ENCODE data around the gene ADARB2. TPM values are rescaled to one million over a fixed set of nuclear protein-coding genes. Genes with fewer than 3 reads are reported as not detected.

Gene ADARB2
- total RNA-seq (2014; rRNA removed; shearing (Covaris generic)) (1.6 and 5.0 TPM in 2 replicates), polyA plus RNA-seq (2016; fragmentation: Nextera tagmentation; extraction: Ambion mirVana) (1.7 and 2.0 TPM in 2 replicates)
- long read RNA-seq, partial matches to known transcripts = 0 of 5 reads
- long read RNA-seq, other reads (novel, unspliced or antisense) = 5 of 5 reads

GRCh38 chr10:1737222-1738061 is at the start of gene ADARB2:
Gene ADARB2 (minus strand): TSS chr10:1737525.
- Mint-ChIP-seq H3K9me3 (no peaks in the 10 kb centered on the region), H3K27me3 (ENCODE audit: insufficient read depth, low read depth, poor library complexity) (peaks cover 31% of the 10 kb centered on the region), H3K4me1 (peaks cover 32% of the 10 kb centered on the region), H3K27ac (no peak within 1 kb of the TSS), H3K4me3 (peak within 1 kb of the TSS; percentile 81), H3K36me3 (ENCODE audit: low read depth) (no peaks in the 10 kb centered on the region)
- Histone ChIP-seq H3K27me3 (ENCODE audit: insufficient read depth) (peaks cover 33% of the 10 kb centered on the region), H3K27ac (ENCODE audit: low read depth) (0 out of 2 replicates have a peak within 1 kb of the TSS, but pooled peaks have one; percentile 34), H3K9me2 (ENCODE audit: insufficient read depth) (no peaks in the 10 kb centered on the region), H3K79me2 (replicated peaks; ENCODE audit: insufficient read depth) (peaks cover 16% of the 10 kb centered on the region), H3K36me3 (ENCODE audit: insufficient read depth) (no peaks in the 10 kb centered on the region; the same call in 1 of the 2 replicates), H3K4me3 (peak within 1 kb of the TSS; percentile 65), H3K4me2 (peak within 1 kb of the TSS; percentile 78), H2AFZ (peak within 1 kb of the TSS; percentile 77), H3F3A (replicated peaks; ENCODE audit: low read depth) (no peaks in the 10 kb centered on the region), H4K20me1 (replicated peaks; ENCODE audit: insufficient read depth) (no peaks in the 10 kb centered on the region), H3K4me1 (ENCODE audit: insufficient read depth) (peaks cover 18% of the 10 kb centered on the region)
- peak; percentile 84 for ATAC-seq
- TF ChIP-seq CREB1 (CRISPR knock-in tag; IDR thresholded peaks at IDR 0.05; ENCODE audit: low read depth) (peak; percentile 83), ZNF114 (CRISPR knock-in tag; IDR thresholded peaks at IDR 0.05) (no peak), POLR2AphosphoS5 (IDR thresholded peaks at IDR 0.05; ENCODE audit: low read depth) (peak; percentile 69)
- TF ChIP-seq, protein P1, sequence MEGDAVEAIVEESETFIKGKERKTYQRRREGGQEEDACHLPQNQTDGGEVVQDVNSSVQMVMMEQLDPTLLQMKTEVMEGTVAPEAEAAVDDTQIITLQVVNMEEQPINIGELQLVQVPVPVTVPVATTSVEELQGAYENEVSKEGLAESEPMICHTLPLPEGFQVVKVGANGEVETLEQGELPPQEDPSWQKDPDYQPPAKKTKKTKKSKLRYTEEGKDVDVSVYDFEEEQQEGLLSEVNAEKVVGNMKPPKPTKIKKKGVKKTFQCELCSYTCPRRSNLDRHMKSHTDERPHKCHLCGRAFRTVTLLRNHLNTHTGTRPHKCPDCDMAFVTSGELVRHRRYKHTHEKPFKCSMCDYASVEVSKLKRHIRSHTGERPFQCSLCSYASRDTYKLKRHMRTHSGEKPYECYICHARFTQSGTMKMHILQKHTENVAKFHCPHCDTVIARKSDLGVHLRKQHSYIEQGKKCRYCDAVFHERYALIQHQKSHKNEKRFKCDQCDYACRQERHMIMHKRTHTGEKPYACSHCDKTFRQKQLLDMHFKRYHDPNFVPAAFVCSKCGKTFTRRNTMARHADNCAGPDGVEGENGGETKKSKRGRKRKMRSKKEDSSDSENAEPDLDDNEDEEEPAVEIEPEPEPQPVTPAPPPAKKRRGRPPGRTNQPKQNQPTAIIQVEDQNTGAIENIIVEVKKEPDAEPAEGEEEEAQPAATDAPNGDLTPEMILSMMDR (conservative IDR thresholded peaks at IDR 0.05; ENCODE audit: low read depth in 2 of 2) = no peak
- DNase-seq (ENCODE audit: low spot score) = peak; percentile 91

GRCh38 chr10:1785835-1786234 is 48.5 kb upstream of the ADARB2 start:
- no peaks in the 10 kb centered on the region for H3K36me3 ChIP-seq (ENCODE audit: insufficient read depth)
- DNase-seq (ENCODE audit: low spot score) = no peak
- no peak overlapping the region for H2AFZ ChIP-seq
- no peaks in the 10 kb centered on the region for H4K20me1 ChIP-seq (replicated peaks; ENCODE audit: insufficient read depth)
- H3K4me1 ChIP-seq (ENCODE audit: insufficient read depth) = peaks cover 3% of the 10 kb centered on the region; the same call in 1 of the 2 replicates
- H3K27ac ChIP-seq (ENCODE audit: low read depth) = no peak overlapping the region
- no peak overlapping the region for H3K27ac Mint-ChIP-seq
- peak; percentile 42; the same call in 2 of the 3 replicates for ATAC-seq
- H3K4me3 Mint-ChIP-seq = no peak overlapping the region
- no peaks in the 10 kb centered on the region for H3K9me2 ChIP-seq (ENCODE audit: insufficient read depth)
- peaks cover 9% of the 10 kb centered on the region for H3K27me3 Mint-ChIP-seq (ENCODE audit: insufficient read depth, low read depth, poor library complexity)
- H3K27me3 ChIP-seq (ENCODE audit: insufficient read depth) = no peaks in the 10 kb centered on the region
- no peaks in the 10 kb centered on the region for H3K79me2 ChIP-seq (replicated peaks; ENCODE audit: insufficient read depth)
- H3K4me1 Mint-ChIP-seq = peaks cover 22% of the 10 kb centered on the region
- H3K9me3 Mint-ChIP-seq = peaks cover 2% of the 10 kb centered on the region; the same call in 1 of the 3 replicates
- H3K4me3 ChIP-seq = no peak overlapping the region
- H3F3A ChIP-seq (replicated peaks; ENCODE audit: low read depth) = no peaks in the 10 kb centered on the region
- H3K36me3 Mint-ChIP-seq (ENCODE audit: low read depth) = no peaks in the 10 kb centered on the region; the same call in 2 of the 3 replicates
- 0 out of 2 replicates have a peak overlapping the region, but pooled peaks have one; percentile 57 for H3K4me2 ChIP-seq
- TF ChIP-seq ZNF331 (CRISPR knock-in tag; IDR thresholded peaks at IDR 0.05; ENCODE audit: low read depth) = no peak
- TF ChIP-seq EZH2phosphoT487 (IDR thresholded peaks at IDR 0.05; ENCODE audit: unreplicated experiment) = no peak
- no peak for TF ChIP-seq STAT1 (IDR thresholded peaks at IDR 0.05; ENCODE audit: unreplicated experiment)
- TF ChIP-seq, protein P2, sequence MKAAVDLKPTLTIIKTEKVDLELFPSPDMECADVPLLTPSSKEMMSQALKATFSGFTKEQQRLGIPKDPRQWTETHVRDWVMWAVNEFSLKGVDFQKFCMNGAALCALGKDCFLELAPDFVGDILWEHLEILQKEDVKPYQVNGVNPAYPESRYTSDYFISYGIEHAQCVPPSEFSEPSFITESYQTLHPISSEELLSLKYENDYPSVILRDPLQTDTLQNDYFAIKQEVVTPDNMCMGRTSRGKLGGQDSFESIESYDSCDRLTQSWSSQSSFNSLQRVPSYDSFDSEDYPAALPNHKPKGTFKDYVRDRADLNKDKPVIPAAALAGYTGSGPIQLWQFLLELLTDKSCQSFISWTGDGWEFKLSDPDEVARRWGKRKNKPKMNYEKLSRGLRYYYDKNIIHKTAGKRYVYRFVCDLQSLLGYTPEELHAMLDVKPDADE (IDR thresholded peaks at IDR 0.05) = no peak
- no peak for TF ChIP-seq REST (IDR thresholded peaks at IDR 0.05; ENCODE audit: unreplicated experiment)
